GM19397 (cell line): ENCODE data around the gene CNOT2.

Experiments
- ATAC-seq: cut with Tn5 transposase; IDR thresholded peaks from one replicate; pipeline ENCODE4 v1.9.1; 2021; ENCODE audit warnings: mild to moderate bottlenecking, moderate library complexity; ENCODE audit not compliant: unreplicated experiment

The CNOT2 gene

DNA sequence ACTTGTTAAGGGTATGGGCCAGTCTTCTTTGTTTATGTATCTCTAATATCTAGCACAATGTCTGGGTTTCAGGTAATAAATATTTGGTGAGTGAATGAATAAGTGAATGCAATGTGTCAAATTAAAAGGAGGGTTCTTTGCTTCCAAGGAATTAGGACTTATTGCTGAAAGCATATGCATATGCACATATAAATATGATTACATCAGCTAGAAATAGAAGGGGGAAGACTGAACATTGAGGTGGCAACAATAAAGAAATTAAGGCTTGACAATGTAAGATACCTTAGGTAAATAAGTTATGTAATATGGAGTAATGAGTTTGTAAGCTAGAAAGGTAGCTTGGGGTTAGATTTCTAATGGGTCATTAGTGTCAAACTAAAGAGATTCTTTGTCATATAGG is 160.6 kb downstream of the CNOT2 start:
- no peak for ATAC-seq
